ENCODE measurements around the gene CDCA4. TPM values are rescaled to one million over a fixed set of nuclear protein-coding genes. Genes with fewer than 3 reads are reported as not detected.

Gene CDCA4
- total and polyA plus RNA-seq, 10 of the 15 experiments (the other 5 are each of a cell fraction or from before 2014, with no cell fraction given), result 10.4 to 64.0 (median 52.1) TPM

- TF ChIP-seq JUNB (IDR thresholded peaks at IDR 0.05), result no peak
- TF ChIP-seq HSF1 (IDR thresholded peaks at IDR 0.05; ENCODE audit: low read depth, low read length), result no peak
- no peak for TF ChIP-seq RELA (IDR thresholded peaks at IDR 0.05; ENCODE audit: borderline replicate concordance, partially characterized antibody)
- no peak for TF ChIP-seq SUZ12 (IDR thresholded peaks at IDR 0.05; ENCODE audit: unreplicated experiment)
- no peak for TF ChIP-seq MEF2B (IDR thresholded peaks at IDR 0.05; ENCODE audit: partially characterized antibody, poor library complexity, severe bottlenecking)
Observed at GRCh38 chr14:104964546-104964945, 56.3 kb downstream of the CDCA4 start (continued).

Other genes starting within 250 kb of the CDCA4 start
Only the 7 nearest of the 10 such genes appear.
- 0.06 and 0.16 TPM in 2 replicates for gene CEP170B, start 155.8 kb downstream of the CDCA4 start, total RNA-seq (2014; rRNA removed)
- gene CEP170B, start 155.8 kb downstream of the CDCA4 start, total RNA-seq (2014; rRNA removed; fragmentation: Illumina TruSeq; extraction: Trizol), result 0.04 and 0.05 TPM in 2 replicates
- gene CEP170B, start 155.8 kb downstream of the CDCA4 start, total RNA-seq (2021), result 0.44 and 0.51 TPM in 2 replicates
- 0.03 TPM in 1 of 2 replicates, not detected in the other for gene CEP170B, start 155.8 kb downstream of the CDCA4 start, polyA plus RNA-seq (2011; rRNA removed)
- gene CEP170B, start 155.8 kb downstream of the CDCA4 start, polyA plus RNA-seq (2014; fragmentation: Illumina TruSeq; extraction: Trizol), result 0.01 TPM in 1 of 2 replicates, not detected in the other
- gene CEP170B, start 155.8 kb downstream of the CDCA4 start, polyA plus RNA-seq (2014; fragmentation: Nextera tagmentation; extraction: Ambion mirVana), result not detected
- gene CEP170B, start 155.8 kb downstream of the CDCA4 start, polyA plus RNA-seq (2014; rRNA removed), result 0.12 and 0.24 TPM in 2 replicates
- gene CEP170B, start 155.8 kb downstream of the CDCA4 start, polyA plus RNA-seq (2016; fragmentation: Nextera tagmentation; extraction: Ambion mirVana), result not detected
- gene PLD4, start 96.2 kb downstream of the CDCA4 start, total RNA-seq (2014; rRNA removed), result 32.1 and 43.2 TPM in 2 replicates
- 7.2 and 9.1 TPM in 2 replicates for gene PLD4, start 96.2 kb downstream of the CDCA4 start, total RNA-seq (2014; rRNA removed; fragmentation: Illumina TruSeq; extraction: Trizol)
- 54.3 and 57.7 TPM in 2 replicates for gene PLD4, start 96.2 kb downstream of the CDCA4 start, total RNA-seq (2021)
- 0.04 and 0.20 TPM in 2 replicates for gene PLD4, start 96.2 kb downstream of the CDCA4 start, polyA plus RNA-seq (2011; rRNA removed)
- gene PLD4, start 96.2 kb downstream of the CDCA4 start, polyA plus RNA-seq (2014; fragmentation: Illumina TruSeq; extraction: Trizol), result 2.7 and 5.3 TPM in 2 replicates
- under 1 TPM; 0.27 to 0.37 TPM for gene PLD4, start 96.2 kb downstream of the CDCA4 start, polyA plus RNA-seq (2014; fragmentation: Nextera tagmentation; extraction: Ambion mirVana)
- 36.3 and 46.7 TPM in 2 replicates for gene PLD4, start 96.2 kb downstream of the CDCA4 start, polyA plus RNA-seq (2014; rRNA removed)
- gene PLD4, start 96.2 kb downstream of the CDCA4 start, polyA plus RNA-seq (2016; fragmentation: Nextera tagmentation; extraction: Ambion mirVana), result 10 to 100 TPM; 10.6 to 13.0 TPM
- not detected in 2 replicates for gene AHNAK2, start 42.7 kb downstream of the CDCA4 start, total RNA-seq (2014; rRNA removed)
- not detected in 2 replicates for gene AHNAK2, start 42.7 kb downstream of the CDCA4 start, total RNA-seq (2014; rRNA removed; fragmentation: Illumina TruSeq; extraction: Trizol)
- 0.03 and 0.10 TPM in 2 replicates for gene AHNAK2, start 42.7 kb downstream of the CDCA4 start, total RNA-seq (2021)
- gene AHNAK2, start 42.7 kb downstream of the CDCA4 start, polyA plus RNA-seq (2011; rRNA removed), result 0.03 TPM in 1 of 2 replicates, not detected in the other
- not detected in 2 replicates for gene AHNAK2, start 42.7 kb downstream of the CDCA4 start, polyA plus RNA-seq (2014; fragmentation: Illumina TruSeq; extraction: Trizol)
- not detected for gene AHNAK2, start 42.7 kb downstream of the CDCA4 start, polyA plus RNA-seq (2014; fragmentation: Nextera tagmentation; extraction: Ambion mirVana)
- gene AHNAK2, start 42.7 kb downstream of the CDCA4 start, polyA plus RNA-seq (2014; rRNA removed), result not detected in 2 replicates
- not detected for gene AHNAK2, start 42.7 kb downstream of the CDCA4 start, polyA plus RNA-seq (2016; fragmentation: Nextera tagmentation; extraction: Ambion mirVana)
- 0.76 and 0.96 TPM in 2 replicates for gene CLBA1, start 35.3 kb downstream of the CDCA4 start, total RNA-seq (2014; rRNA removed)
- gene CLBA1, start 35.3 kb downstream of the CDCA4 start, total RNA-seq (2014; rRNA removed; fragmentation: Illumina TruSeq; extraction: Trizol), result 0.45 and 0.74 TPM in 2 replicates
- gene CLBA1, start 35.3 kb downstream of the CDCA4 start, total RNA-seq (2021), result 0.56 and 0.90 TPM in 2 replicates
- gene CLBA1, start 35.3 kb downstream of the CDCA4 start, polyA plus RNA-seq (2011; rRNA removed), result 0.38 and 0.59 TPM in 2 replicates
- gene CLBA1, start 35.3 kb downstream of the CDCA4 start, polyA plus RNA-seq (2014; fragmentation: Illumina TruSeq; extraction: Trizol), result 0.24 and 0.62 TPM in 2 replicates
- under 1 TPM in 1 of 2 experiments, not detected in 1; 0.07 TPM for gene CLBA1, start 35.3 kb downstream of the CDCA4 start, polyA plus RNA-seq (2014; fragmentation: Nextera tagmentation; extraction: Ambion mirVana)
- 0.72 and 1.1 TPM in 2 replicates for gene CLBA1, start 35.3 kb downstream of the CDCA4 start, polyA plus RNA-seq (2014; rRNA removed)
- gene CLBA1, start 35.3 kb downstream of the CDCA4 start, polyA plus RNA-seq (2016; fragmentation: Nextera tagmentation; extraction: Ambion mirVana), result 1 to 10 TPM in 1 of 2 experiments, under 1 TPM in 1; 0.62 to 1.1 TPM
- gene GPR132, start 44.3 kb upstream of the CDCA4 start, total RNA-seq (2014; rRNA removed), result 45.8 and 49.3 TPM in 2 replicates
- gene GPR132, start 44.3 kb upstream of the CDCA4 start, total RNA-seq (2014; rRNA removed; fragmentation: Illumina TruSeq; extraction: Trizol), result 20.3 and 21.0 TPM in 2 replicates
- gene GPR132, start 44.3 kb upstream of the CDCA4 start, total RNA-seq (2021), result 39.6 and 40.3 TPM in 2 replicates
- gene GPR132, start 44.3 kb upstream of the CDCA4 start, polyA plus RNA-seq (2011; rRNA removed), result 10.2 and 14.9 TPM in 2 replicates
- gene GPR132, start 44.3 kb upstream of the CDCA4 start, polyA plus RNA-seq (2014; fragmentation: Illumina TruSeq; extraction: Trizol), result 4.9 and 14.5 TPM in 2 replicates
- gene GPR132, start 44.3 kb upstream of the CDCA4 start, polyA plus RNA-seq (2014; fragmentation: Nextera tagmentation; extraction: Ambion mirVana), result 1 to 10 TPM; 1.9 to 2.2 TPM
- 30.0 and 30.7 TPM in 2 replicates for gene GPR132, start 44.3 kb upstream of the CDCA4 start, polyA plus RNA-seq (2014; rRNA removed)
- 10 to 100 TPM; 19.8 to 21.7 TPM for gene GPR132, start 44.3 kb upstream of the CDCA4 start, polyA plus RNA-seq (2016; fragmentation: Nextera tagmentation; extraction: Ambion mirVana)
- gene JAG2, start 147.7 kb upstream of the CDCA4 start, total RNA-seq (2014; rRNA removed), result 0.06 TPM in 1 of 2 replicates, not detected in the other
- not detected in 2 replicates for gene JAG2, start 147.7 kb upstream of the CDCA4 start, total RNA-seq (2014; rRNA removed; fragmentation: Illumina TruSeq; extraction: Trizol)
- 0.10 and 0.19 TPM in 2 replicates for gene JAG2, start 147.7 kb upstream of the CDCA4 start, total RNA-seq (2021)
- gene JAG2, start 147.7 kb upstream of the CDCA4 start, polyA plus RNA-seq (2011; rRNA removed), result 0.05 TPM in 1 of 2 replicates, not detected in the other
- gene JAG2, start 147.7 kb upstream of the CDCA4 start, polyA plus RNA-seq (2014; fragmentation: Illumina TruSeq; extraction: Trizol), result not detected in 2 replicates
- not detected for gene JAG2, start 147.7 kb upstream of the CDCA4 start, polyA plus RNA-seq (2014; fragmentation: Nextera tagmentation; extraction: Ambion mirVana)
- 0.09 and 0.14 TPM in 2 replicates for gene JAG2, start 147.7 kb upstream of the CDCA4 start, polyA plus RNA-seq (2014; rRNA removed)
- under 1 TPM in 1 of 2 experiments, not detected in 1; 0.04 TPM for gene JAG2, start 147.7 kb upstream of the CDCA4 start, polyA plus RNA-seq (2016; fragmentation: Nextera tagmentation; extraction: Ambion mirVana)
- 4.3 and 5.0 TPM in 2 replicates for gene NUDT14, start 160.2 kb upstream of the CDCA4 start, total RNA-seq (2014; rRNA removed)
- gene NUDT14, start 160.2 kb upstream of the CDCA4 start, total RNA-seq (2014; rRNA removed; fragmentation: Illumina TruSeq; extraction: Trizol), result 1.1 and 2.4 TPM in 2 replicates
- 5.4 and 6.4 TPM in 2 replicates for gene NUDT14, start 160.2 kb upstream of the CDCA4 start, total RNA-seq (2021)
- gene NUDT14, start 160.2 kb upstream of the CDCA4 start, polyA plus RNA-seq (2011; rRNA removed), result 1.8 and 4.4 TPM in 2 replicates
- 0.62 TPM in 1 of 2 replicates, not detected in the other for gene NUDT14, start 160.2 kb upstream of the CDCA4 start, polyA plus RNA-seq (2014; fragmentation: Illumina TruSeq; extraction: Trizol)
- under 1 TPM in 1 of 2 experiments, not detected in 1; 0.86 TPM for gene NUDT14, start 160.2 kb upstream of the CDCA4 start, polyA plus RNA-seq (2014; fragmentation: Nextera tagmentation; extraction: Ambion mirVana)
- gene NUDT14, start 160.2 kb upstream of the CDCA4 start, polyA plus RNA-seq (2014; rRNA removed), result 5.3 and 6.2 TPM in 2 replicates
- gene NUDT14, start 160.2 kb upstream of the CDCA4 start, polyA plus RNA-seq (2016; fragmentation: Nextera tagmentation; extraction: Ambion mirVana), result 1 to 10 TPM; 4.0 to 6.8 TPM

Data from GM12878 (cell line).